Measurements from ENCODE around the gene CBX4. TPM values are rescaled to one million over a fixed set of nuclear protein-coding genes. Genes with fewer than 3 reads are reported as not detected.

CBX4 gene
- total and polyA plus RNA-seq, 10 of the 15 experiments (the other 5 are each of a cell fraction or from before 2014, with no cell fraction given), result 0.69 to 24.6 (median 4.2) TPM

- TF ChIP-seq ZBTB11 (CRISPR knock-in tag; IDR thresholded peaks at IDR 0.05) (no peak), CREB1 (IDR thresholded peaks at IDR 0.05; ENCODE audit: low read depth) (no peak), TBL1XR1 (IDR thresholded peaks at IDR 0.05; ENCODE audit: low read depth, low read length) (no peak), EZH2 (IDR thresholded peaks at IDR 0.05; ENCODE audit: borderline replicate concordance, control insufficient read depth, low read depth, low read length) (no peak), IRF4 (IDR thresholded peaks at IDR 0.05; ENCODE audit: low read depth, low read length) (no peak), TCF3 (IDR thresholded peaks at IDR 0.05; ENCODE audit: borderline replicate concordance, insufficient read depth, low read depth, low read length) (no peak), SRF (IDR thresholded peaks at IDR 0.05; ENCODE audit: low read depth in 2 of 2, low read length in 2 of 2) (no peak), NFYB (IDR thresholded peaks at IDR 0.05; ENCODE audit: insufficient read depth, low read depth, low read length) (no peak), RBBP5 (conservative IDR thresholded peaks at IDR 0.05) (no peak), PAX5 (IDR thresholded peaks at IDR 0.05; ENCODE audit: borderline replicate concordance, low read depth, low read length) (no peak)
- TF ChIP-seq, protein P1, sequence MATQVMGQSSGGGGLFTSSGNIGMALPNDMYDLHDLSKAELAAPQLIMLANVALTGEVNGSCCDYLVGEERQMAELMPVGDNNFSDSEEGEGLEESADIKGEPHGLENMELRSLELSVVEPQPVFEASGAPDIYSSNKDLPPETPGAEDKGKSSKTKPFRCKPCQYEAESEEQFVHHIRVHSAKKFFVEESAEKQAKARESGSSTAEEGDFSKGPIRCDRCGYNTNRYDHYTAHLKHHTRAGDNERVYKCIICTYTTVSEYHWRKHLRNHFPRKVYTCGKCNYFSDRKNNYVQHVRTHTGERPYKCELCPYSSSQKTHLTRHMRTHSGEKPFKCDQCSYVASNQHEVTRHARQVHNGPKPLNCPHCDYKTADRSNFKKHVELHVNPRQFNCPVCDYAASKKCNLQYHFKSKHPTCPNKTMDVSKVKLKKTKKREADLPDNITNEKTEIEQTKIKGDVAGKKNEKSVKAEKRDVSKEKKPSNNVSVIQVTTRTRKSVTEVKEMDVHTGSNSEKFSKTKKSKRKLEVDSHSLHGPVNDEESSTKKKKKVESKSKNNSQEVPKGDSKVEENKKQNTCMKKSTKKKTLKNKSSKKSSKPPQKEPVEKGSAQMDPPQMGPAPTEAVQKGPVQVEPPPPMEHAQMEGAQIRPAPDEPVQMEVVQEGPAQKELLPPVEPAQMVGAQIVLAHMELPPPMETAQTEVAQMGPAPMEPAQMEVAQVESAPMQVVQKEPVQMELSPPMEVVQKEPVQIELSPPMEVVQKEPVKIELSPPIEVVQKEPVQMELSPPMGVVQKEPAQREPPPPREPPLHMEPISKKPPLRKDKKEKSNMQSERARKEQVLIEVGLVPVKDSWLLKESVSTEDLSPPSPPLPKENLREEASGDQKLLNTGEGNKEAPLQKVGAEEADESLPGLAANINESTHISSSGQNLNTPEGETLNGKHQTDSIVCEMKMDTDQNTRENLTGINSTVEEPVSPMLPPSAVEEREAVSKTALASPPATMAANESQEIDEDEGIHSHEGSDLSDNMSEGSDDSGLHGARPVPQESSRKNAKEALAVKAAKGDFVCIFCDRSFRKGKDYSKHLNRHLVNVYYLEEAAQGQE (IDR thresholded peaks at IDR 0.05; ENCODE audit: low read depth, low read length), result no peak
Measured at GRCh38 chr17:79850571-79851460, 11.6 kb upstream of the CBX4 start (continued).
